ENCODE data around the gene PPIL6.

The PPIL6 gene

DNA sequence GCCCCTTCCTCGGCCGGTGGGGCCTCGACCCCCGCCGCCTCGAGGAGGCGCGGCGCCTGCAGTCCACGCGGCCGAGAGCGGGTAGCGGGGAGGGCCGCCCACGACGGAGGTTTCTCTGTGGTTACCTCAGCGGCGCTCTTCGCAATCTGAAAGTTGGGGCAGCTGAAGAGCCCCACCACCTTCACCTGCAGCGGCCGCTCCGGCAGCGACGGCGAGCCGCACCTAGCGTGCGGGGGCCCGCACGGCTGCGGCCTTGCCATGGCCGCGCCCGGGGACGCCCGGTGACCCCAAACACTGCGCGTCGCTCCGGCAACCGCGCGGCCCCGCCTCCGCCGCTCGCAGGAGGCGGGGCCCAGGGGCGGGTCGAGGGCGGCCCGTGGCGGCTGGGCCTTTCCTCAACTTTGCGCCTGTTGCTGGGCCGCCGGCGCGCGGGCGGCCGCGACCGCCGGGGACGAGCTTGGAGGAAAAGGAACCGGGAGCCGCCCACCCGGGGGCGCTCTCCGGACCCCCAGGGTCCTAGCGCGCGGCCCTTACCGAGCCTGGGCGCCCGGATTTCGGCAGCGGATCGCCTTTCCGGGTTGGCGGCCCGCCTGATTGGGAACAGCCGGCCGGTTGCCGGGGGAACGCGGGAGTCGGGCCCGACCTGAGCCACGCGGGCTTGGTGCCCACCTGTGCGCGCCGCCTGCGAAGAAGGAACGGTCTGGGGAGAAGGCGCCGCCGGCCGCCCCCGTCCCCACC lies at the start of gene PPIL6, which contains the start of gene SMPD2:
Gene PPIL6 (minus strand): TSS at position 298 of the 738 bp plus-strand sequence. CDS start 38 bp downstream, at position 260.
Gene SMPD2 (plus strand): TSS at position 394 of the 738 bp plus-strand sequence. CDS start 398 bp downstream, outside the sequence.
- in situ Hi-C loops (cut with MboI; ENCODE audit: low sequenced_read_pairs, unreplicated experiment): no loop called here
- peak; percentile 96 for DNase-seq (ENCODE audit: low spot score)
- TF ChIP-seq, protein P1, sequence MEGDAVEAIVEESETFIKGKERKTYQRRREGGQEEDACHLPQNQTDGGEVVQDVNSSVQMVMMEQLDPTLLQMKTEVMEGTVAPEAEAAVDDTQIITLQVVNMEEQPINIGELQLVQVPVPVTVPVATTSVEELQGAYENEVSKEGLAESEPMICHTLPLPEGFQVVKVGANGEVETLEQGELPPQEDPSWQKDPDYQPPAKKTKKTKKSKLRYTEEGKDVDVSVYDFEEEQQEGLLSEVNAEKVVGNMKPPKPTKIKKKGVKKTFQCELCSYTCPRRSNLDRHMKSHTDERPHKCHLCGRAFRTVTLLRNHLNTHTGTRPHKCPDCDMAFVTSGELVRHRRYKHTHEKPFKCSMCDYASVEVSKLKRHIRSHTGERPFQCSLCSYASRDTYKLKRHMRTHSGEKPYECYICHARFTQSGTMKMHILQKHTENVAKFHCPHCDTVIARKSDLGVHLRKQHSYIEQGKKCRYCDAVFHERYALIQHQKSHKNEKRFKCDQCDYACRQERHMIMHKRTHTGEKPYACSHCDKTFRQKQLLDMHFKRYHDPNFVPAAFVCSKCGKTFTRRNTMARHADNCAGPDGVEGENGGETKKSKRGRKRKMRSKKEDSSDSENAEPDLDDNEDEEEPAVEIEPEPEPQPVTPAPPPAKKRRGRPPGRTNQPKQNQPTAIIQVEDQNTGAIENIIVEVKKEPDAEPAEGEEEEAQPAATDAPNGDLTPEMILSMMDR (IDR thresholded peaks at IDR 0.05; ENCODE audit: borderline replicate concordance, control extremely low read depth, extremely low read depth, insufficient read depth, missing control alignments): no peak

DNA sequence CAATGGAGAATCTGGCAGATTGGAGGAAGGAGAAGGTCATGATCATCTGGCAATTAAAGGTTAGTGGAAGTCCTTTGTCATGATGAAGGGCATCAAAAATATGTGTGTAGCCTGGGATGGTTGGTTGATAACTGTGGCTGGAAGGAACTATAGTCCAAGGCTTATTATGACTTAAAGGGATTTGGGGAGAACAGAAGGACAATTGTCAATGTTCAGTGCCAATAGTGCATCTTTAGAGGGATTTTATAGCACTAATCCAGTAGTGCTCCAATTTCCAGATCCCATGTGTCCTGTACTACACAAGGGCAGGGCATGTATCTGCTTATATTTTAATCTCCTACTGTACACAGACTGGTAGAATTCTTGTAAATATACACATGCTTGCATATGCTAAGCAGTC lies 47.6 kb upstream of the PPIL6 start:
- no peak for DNase-seq (ENCODE audit: low spot score)
- in situ Hi-C loops (cut with MboI; ENCODE audit: low sequenced_read_pairs, unreplicated experiment): no loop called here
- TF ChIP-seq, protein P1 (IDR thresholded peaks at IDR 0.05; ENCODE audit: borderline replicate concordance, control extremely low read depth, extremely low read depth, insufficient read depth, missing control alignments): no peak

DNA sequence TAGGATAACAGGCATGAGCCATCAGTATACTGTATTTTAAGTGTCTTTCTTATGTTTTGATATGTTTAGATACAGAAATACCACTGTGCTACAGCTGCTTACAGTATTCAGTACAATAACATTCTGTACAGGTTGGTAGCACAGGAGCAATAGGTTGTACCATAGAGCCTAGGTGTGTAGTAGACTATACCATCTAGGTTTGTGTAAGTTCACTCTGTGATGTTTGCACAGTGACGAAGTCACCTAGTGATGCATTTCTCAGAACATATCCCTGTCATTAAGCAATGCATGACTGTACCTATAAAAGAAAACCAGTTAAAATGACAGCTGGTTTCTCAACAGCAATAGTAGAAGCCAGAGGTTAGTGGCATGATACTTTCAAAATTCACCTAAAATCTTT lies 45.6 kb upstream of the PPIL6 start:
- in situ Hi-C loops (cut with MboI; ENCODE audit: low sequenced_read_pairs, unreplicated experiment): no loop called here
- TF ChIP-seq, protein P1 (IDR thresholded peaks at IDR 0.05; ENCODE audit: borderline replicate concordance, control extremely low read depth, extremely low read depth, insufficient read depth, missing control alignments): no peak
- no peak for DNase-seq (ENCODE audit: low spot score)

DNA sequence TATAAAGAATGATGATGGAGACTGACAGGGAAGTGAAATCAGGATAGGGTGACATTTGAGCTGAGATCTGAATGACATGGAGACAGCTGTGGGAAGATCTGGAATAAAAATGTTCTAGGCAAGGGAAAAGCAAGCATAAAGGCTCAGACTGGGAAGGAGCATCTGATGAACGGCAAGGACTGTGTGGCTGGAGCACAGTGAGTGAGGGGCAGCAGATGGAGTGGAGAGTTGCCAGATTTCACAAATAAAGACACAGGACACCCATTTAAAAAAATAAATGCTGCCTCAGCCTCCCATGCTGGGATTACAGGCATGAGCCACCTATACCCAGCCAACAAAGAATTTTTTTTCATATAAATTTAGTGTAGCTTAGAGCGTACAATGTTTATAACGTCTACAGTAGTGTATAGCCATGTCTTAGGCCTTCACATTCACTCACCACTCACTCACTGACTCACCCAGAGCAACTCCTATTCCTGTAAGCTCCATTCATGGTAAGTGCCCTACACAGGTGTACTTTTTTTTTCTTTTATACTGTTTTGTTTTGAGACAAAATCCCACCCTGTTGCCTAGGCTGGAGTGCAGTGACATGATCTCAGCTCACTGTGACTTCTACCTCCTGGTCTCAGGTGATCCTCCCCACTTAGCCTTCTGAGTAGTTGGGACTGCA lies 45.0 kb upstream of the PPIL6 start:
- no peak for DNase-seq (ENCODE audit: low spot score)
- in situ Hi-C loops (cut with MboI; ENCODE audit: low sequenced_read_pairs, unreplicated experiment): no loop called here

DNA sequence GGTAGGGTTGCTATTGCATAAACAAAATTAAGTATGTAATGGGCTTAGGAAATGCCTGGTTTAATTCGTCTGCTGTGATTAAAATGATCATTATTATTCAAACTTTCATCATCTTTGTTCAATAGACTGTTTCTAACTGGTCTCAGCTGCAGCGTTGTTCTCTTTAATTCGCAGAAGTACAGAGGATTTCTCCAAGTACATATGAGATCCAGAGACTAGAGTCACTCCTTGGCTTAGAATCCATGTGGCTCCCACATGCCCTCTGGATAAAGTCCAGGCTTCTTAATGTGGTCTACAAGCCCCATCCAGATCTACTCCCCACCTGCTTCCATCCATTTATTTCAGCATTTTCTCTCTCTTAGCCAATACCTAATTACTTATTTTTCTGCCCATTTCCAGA lies 43.7 kb upstream of the PPIL6 start:
- in situ Hi-C loops (cut with MboI; ENCODE audit: low sequenced_read_pairs, unreplicated experiment): no loop called here
- TF ChIP-seq, protein P1 (IDR thresholded peaks at IDR 0.05; ENCODE audit: borderline replicate concordance, control extremely low read depth, extremely low read depth, insufficient read depth, missing control alignments): no peak
- no peak for DNase-seq (ENCODE audit: low spot score)

More for the DNA sequence above, 45.0 kb upstream of the PPIL6 start:
- TF ChIP-seq, protein P1 (IDR thresholded peaks at IDR 0.05; ENCODE audit: borderline replicate concordance, control extremely low read depth, extremely low read depth, insufficient read depth, missing control alignments): no peak

DNA sequence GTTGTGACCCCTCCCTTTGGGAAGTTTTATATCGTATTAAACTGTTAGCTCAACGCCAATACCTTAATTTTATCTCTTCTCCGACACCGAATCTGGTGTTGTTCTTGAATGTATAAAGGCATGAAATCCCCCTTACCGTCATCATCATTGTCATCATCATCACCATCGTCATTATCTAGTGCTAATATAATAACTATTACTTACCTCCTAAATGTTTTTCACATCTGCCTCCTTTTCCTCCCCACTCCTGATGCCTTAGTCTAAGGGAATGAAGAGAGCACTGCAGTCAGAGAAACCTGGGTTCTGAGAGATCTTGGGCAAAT lies 43.3 kb upstream of the PPIL6 start:
- TF ChIP-seq, protein P1 (IDR thresholded peaks at IDR 0.05; ENCODE audit: borderline replicate concordance, control extremely low read depth, extremely low read depth, insufficient read depth, missing control alignments): no peak
- in situ Hi-C loops (cut with MboI; ENCODE audit: low sequenced_read_pairs, unreplicated experiment): no loop called here
- no peak for DNase-seq (ENCODE audit: low spot score)
